Fibroblast of mammary gland (primary cell): ENCODE measurements around the gene TYROBP.

Source experiments
- DNase-seq: peaks from one replicate; pipeline ENCODE4 v3.0.0-alpha.2; 2010; ENCODE audit warnings: low read depth
- H3K4me3 ChIP-seq: 2 replicates; pipeline ENCODE4 v1.5.1; 2011; ENCODE audit warnings: low read depth, mild to moderate bottlenecking, low read length, moderate library complexity; ENCODE audit not compliant: control insufficient read depth
- CTCF ChIP-seq: conservative IDR thresholded peaks from 2 replicates; pipeline ENCODE4 v1.5.1; 2011; ENCODE audit warnings: low read depth, low read length, inconsistent platforms; ENCODE audit not compliant: control insufficient read depth, insufficient read depth

TYROBP gene

GRCh38 chr19:35858311-35858710, 49.8 kb downstream of the TYROBP start:
- no peak for DNase-seq
- no peak overlapping the region for H3K4me3 ChIP-seq
- no peak for TF ChIP-seq CTCF

DNA sequence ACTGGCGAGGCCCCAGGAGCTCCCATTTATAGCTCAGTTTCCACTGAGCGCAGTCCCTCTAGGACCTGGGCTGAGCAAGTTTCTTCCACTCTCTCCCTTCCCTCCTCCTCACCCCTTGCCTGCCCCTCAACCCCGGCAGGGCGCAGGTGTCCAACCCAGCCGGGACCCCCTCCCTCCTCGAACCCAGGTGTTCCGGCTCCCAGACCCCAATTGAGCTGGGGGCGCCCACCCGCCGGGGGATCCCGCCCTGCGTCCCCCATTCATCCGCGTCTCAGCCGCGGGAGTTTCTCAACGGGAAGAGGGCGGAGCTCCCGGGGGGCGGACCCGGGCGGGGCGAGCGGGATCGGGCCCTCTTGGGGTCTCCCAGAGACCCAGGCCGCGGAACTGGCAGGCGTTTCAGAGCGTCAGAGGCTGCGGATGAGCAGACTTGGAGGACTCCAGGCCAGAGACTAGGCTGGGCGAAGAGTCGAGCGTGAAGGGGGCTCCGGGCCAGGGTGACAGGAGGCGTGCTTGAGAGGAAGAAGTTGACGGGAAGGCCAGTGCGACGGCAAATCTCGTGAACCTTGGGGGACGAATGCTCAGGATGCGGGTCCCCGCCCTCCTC, 51.4 kb downstream of the TYROBP start, which contains the start of gene KIRREL2:
KIRREL2 (plus strand) TSS at position 366 of the 604 bp plus-strand sequence; CDS start at position 575, 209 bp downstream.
- peak within 1 kb of the TSS; percentile 24 for H3K4me3 ChIP-seq
- no peak for TF ChIP-seq CTCF
- DNase-seq: no peak
